Sigmoid colon (tissue), 4 donors: Measurements from ENCODE around the gene MBD4.

Source experiments
- EP300 ChIP-seq, 4 donors: sonication (generic); formaldehyde crosslinking; IDR thresholded peaks; one replicate each; pipeline ENCODE4 v1.6.1; 2017; ENCODE audit warnings: antibody characterized with exemption in 4 of 4
- TF ChIP-seq, protein P1 (sequence below), 4 experiments: fragments of 450-650 bp in 3 of 4; fragments of 200-600 bp in 1 of 4; IDR thresholded peaks; one replicate each; pipeline ENCODE4 v1.5.1; 2016 to 2019; ENCODE audit warnings: antibody characterized with exemption in 4 of 4, mild to moderate bottlenecking in 3 of 4, moderate library complexity in 2 of 4

DNA sequence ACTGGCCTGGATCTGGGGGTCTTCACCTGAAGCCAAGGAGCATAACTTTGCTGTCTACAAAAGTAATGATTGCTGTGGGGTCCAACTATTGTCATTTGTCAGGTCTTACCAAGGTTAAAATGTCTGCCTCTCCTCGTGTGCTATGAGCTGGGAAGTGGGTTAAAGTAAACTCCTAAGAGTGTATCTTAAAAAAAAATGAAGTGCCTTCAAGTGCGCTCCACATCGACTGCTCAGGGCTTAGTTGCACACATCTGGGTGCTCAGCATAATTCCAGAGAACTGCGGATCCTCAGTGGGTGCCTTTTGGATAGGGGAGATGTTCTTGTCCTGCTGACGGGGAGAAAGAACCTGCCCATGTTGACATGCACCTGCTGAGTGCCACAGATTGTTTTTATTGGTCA lies 52.3 kb downstream of the MBD4 start:
- TF ChIP-seq, protein P1, sequence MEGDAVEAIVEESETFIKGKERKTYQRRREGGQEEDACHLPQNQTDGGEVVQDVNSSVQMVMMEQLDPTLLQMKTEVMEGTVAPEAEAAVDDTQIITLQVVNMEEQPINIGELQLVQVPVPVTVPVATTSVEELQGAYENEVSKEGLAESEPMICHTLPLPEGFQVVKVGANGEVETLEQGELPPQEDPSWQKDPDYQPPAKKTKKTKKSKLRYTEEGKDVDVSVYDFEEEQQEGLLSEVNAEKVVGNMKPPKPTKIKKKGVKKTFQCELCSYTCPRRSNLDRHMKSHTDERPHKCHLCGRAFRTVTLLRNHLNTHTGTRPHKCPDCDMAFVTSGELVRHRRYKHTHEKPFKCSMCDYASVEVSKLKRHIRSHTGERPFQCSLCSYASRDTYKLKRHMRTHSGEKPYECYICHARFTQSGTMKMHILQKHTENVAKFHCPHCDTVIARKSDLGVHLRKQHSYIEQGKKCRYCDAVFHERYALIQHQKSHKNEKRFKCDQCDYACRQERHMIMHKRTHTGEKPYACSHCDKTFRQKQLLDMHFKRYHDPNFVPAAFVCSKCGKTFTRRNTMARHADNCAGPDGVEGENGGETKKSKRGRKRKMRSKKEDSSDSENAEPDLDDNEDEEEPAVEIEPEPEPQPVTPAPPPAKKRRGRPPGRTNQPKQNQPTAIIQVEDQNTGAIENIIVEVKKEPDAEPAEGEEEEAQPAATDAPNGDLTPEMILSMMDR (IDR thresholded peaks at IDR 0.05), result no peak
- TF ChIP-seq EP300 (IDR thresholded peaks at IDR 0.05), result no peak
